ENCODE results near the gene PTPN11. TPM values are rescaled to one million over a fixed set of nuclear protein-coding genes. Genes with fewer than 3 reads are reported as not detected.
A peak's percentile ranks its signal among the peaks of the same experiment; 100 is the strongest.
"Not testable (repeated sequence)": the region's sequence is repeated elsewhere in the genome, so short reads cannot be mapped to it uniquely, and the experiment has no call there.

The PTPN11 gene
- total and polyA plus RNA-seq, 2 experiments from 2014 or later, result 78.0 to 89.5 TPM

- Histone ChIP-seq H2AFZ (no peak overlapping the region), H3K4me3 (no peak overlapping the region), H3K9ac (no peak overlapping the region), H4K20me1 (ENCODE audit: insufficient read depth) (peaks cover 22% of the 10 kb centered on the region), H3K4me2 (ENCODE audit: unreplicated experiment) (no peak overlapping the region), H3K27ac (no peak overlapping the region), H3K27me3 (replicated peaks; ENCODE audit: insufficient read depth) (no peaks in the 10 kb centered on the region), H3F3A (ENCODE audit: insufficient read depth) (no peaks in the 10 kb centered on the region), H3K9me3 (ENCODE audit: low read depth) (no peaks in the 10 kb centered on the region), H3K4me1 (ENCODE audit: insufficient read depth) (no peaks in the 10 kb centered on the region), H3K9me2 (ENCODE audit: insufficient read depth) (no peaks in the 10 kb centered on the region), H3K79me2 (ENCODE audit: insufficient read depth) (peaks cover 100% of the 10 kb centered on the region), H3K36me3 (ENCODE audit: low read depth) (no peaks in the 10 kb centered on the region)
- 69 to 75% methylated on average over 5 of the region's 5 CpGs for WGBS, 2 experiments (ENCODE audit: low coverage in 1 of 2, low lambda C conversion rate in 2 of 2, missing lambda C conversion rate in 2 of 2)
- TF ChIP-seq EZH2 (IDR thresholded peaks at IDR 0.05; ENCODE audit: insufficient read depth, poor library complexity, severe bottlenecking) (no peak), EZH2phosphoT487 (IDR thresholded peaks at IDR 0.05; ENCODE audit: insufficient read depth, low read depth) (no peak)
- in situ Hi-C loops (cut with MboI), result no loop called here
- no peak for DNase-seq
Observed at GRCh38 chr12:112430929-112431328, 12.2 kb downstream of the PTPN11 start.

- Histone ChIP-seq H3K9me2 (ENCODE audit: insufficient read depth) (no peaks in the 10 kb centered on the region), H3K9ac (no peak overlapping the region), H3K4me3 (no peak overlapping the region), H3K4me2 (ENCODE audit: unreplicated experiment) (no peak overlapping the region), H3K9me3 (ENCODE audit: low read depth) (no peaks in the 10 kb centered on the region), H4K20me1 (ENCODE audit: insufficient read depth) (peaks cover 26% of the 10 kb centered on the region), H3K4me1 (ENCODE audit: insufficient read depth) (no peaks in the 10 kb centered on the region), H3K36me3 (ENCODE audit: low read depth) (no peaks in the 10 kb centered on the region), H3K27ac (no peak overlapping the region), H2AFZ (no peak overlapping the region), H3K79me2 (ENCODE audit: insufficient read depth) (peaks cover 100% of the 10 kb centered on the region), H3F3A (ENCODE audit: insufficient read depth) (no peaks in the 10 kb centered on the region), H3K27me3 (replicated peaks; ENCODE audit: insufficient read depth) (no peaks in the 10 kb centered on the region)
- in situ Hi-C loops (cut with MboI), result no loop called here
- WGBS, 2 experiments (ENCODE audit: low coverage in 1 of 2, low lambda C conversion rate in 2 of 2, missing lambda C conversion rate in 2 of 2), result 69 to 71% methylated on average over 3 of the region's 3 CpGs
- TF ChIP-seq EZH2 (IDR thresholded peaks at IDR 0.05; ENCODE audit: insufficient read depth, poor library complexity, severe bottlenecking) (no peak), EZH2phosphoT487 (IDR thresholded peaks at IDR 0.05; ENCODE audit: insufficient read depth, low read depth) (no peak)
- DNase-seq, result no peak
Observed at GRCh38 chr12:112431965-112432364, 13.2 kb downstream of the PTPN11 start.

DNA sequence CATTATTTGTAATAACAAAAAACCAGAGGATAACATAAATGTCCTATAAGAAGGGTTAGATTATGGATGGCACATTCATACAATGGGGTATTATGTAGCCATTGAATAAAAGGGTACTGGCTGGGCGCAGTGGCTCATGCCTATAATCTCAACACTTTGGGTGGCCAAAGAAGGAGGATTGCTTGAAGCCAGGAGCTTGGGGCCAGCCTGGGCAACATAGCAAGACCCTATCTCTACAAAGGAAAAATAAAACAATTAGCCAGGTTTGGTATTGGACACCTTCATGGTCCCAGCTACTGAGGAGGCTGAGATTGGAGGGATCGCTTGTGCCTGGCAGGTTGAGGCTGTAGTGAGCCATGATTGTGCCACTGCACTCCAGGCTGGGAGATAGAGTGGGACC, 14.8 kb downstream of the PTPN11 start:
- H3K79me2 ChIP-seq (ENCODE audit: insufficient read depth), result peaks cover 100% of the 10 kb centered on the region
- H3K27ac ChIP-seq, result no peak overlapping the region
- no peak overlapping the region for H3K4me2 ChIP-seq (ENCODE audit: unreplicated experiment)
- no peak overlapping the region for H2AFZ ChIP-seq
- no peaks in the 10 kb centered on the region for H3K9me3 ChIP-seq (ENCODE audit: low read depth)
- no peaks in the 10 kb centered on the region for H3K36me3 ChIP-seq (ENCODE audit: low read depth)
- TF ChIP-seq EZH2phosphoT487 (IDR thresholded peaks at IDR 0.05; ENCODE audit: insufficient read depth, low read depth) (no peak), EZH2 (IDR thresholded peaks at IDR 0.05; ENCODE audit: insufficient read depth, poor library complexity, severe bottlenecking) (no peak)
- no peaks in the 10 kb centered on the region for H3F3A ChIP-seq (ENCODE audit: insufficient read depth)
- no peaks in the 10 kb centered on the region for H3K4me1 ChIP-seq (ENCODE audit: insufficient read depth)
- H3K27me3 ChIP-seq (replicated peaks; ENCODE audit: insufficient read depth), result no peaks in the 10 kb centered on the region
- H3K9ac ChIP-seq, result no peak overlapping the region
- no peaks in the 10 kb centered on the region for H3K9me2 ChIP-seq (ENCODE audit: insufficient read depth)
- peaks cover 20% of the 10 kb centered on the region; the same call in 1 of the 2 replicates for H4K20me1 ChIP-seq (ENCODE audit: insufficient read depth)
- in situ Hi-C loops (cut with MboI), result no loop called here
- H3K4me3 ChIP-seq, result no peak overlapping the region
- 98 to 100% methylated on average over 2 of the region's 2 CpGs for WGBS, 2 experiments (ENCODE audit: low coverage in 1 of 2, low lambda C conversion rate in 2 of 2, missing lambda C conversion rate in 2 of 2)
- no peak for DNase-seq

DNA sequence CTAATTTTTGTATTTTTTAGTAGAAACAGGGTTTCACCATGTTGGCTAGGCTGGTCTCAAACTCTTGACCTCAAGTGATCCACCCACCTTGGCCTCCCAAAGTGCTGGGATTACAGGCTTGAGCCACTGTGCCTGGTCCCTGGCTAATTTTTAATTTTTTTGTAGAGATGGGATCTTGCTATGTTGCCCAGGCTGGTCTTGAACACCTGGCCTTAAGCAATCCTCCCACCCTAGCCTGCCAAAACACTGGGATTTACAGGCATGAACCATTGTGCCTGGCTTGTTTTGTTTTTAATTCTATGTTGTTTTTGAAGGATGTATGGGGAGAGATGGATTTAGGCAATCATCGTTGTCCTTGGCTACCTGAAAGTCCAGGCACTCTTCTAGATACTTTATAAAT, 19.9 kb downstream of the PTPN11 start:
- H3K27me3 ChIP-seq (replicated peaks; ENCODE audit: insufficient read depth); H3K9me3 ChIP-seq (ENCODE audit: low read depth); H3K4me3 ChIP-seq; H3K4me2 ChIP-seq (ENCODE audit: unreplicated experiment); H3K4me1 ChIP-seq (ENCODE audit: insufficient read depth); in situ Hi-C loops (cut with MboI); H2AFZ ChIP-seq; DNase-seq; H3K9me2 ChIP-seq (ENCODE audit: insufficient read depth); H3F3A ChIP-seq (ENCODE audit: insufficient read depth); H3K9ac ChIP-seq; H3K27ac ChIP-seq; H3K36me3 ChIP-seq (ENCODE audit: low read depth); H4K20me1 ChIP-seq (ENCODE audit: insufficient read depth): not testable (repeated sequence)
- H3K79me2 ChIP-seq (ENCODE audit: insufficient read depth), result peaks cover 100% of the 10 kb centered on the region
- 100% methylated on average over 1 of the region's 1 CpG for WGBS, 2 experiments (ENCODE audit: low coverage in 1 of 2, low lambda C conversion rate in 2 of 2, missing lambda C conversion rate in 2 of 2)

GRCh38 chr12:112439769-112440168, 21.0 kb downstream of the PTPN11 start:
- Histone ChIP-seq H3K9me2 (ENCODE audit: insufficient read depth) (no peaks in the 10 kb centered on the region), H3K4me1 (ENCODE audit: insufficient read depth) (no peaks in the 10 kb centered on the region), H3K4me2 (ENCODE audit: unreplicated experiment) (no peak overlapping the region), H3F3A (ENCODE audit: insufficient read depth) (no peaks in the 10 kb centered on the region), H3K79me2 (ENCODE audit: insufficient read depth) (peaks cover 100% of the 10 kb centered on the region), H3K4me3 (no peak overlapping the region), H3K9me3 (ENCODE audit: low read depth) (no peaks in the 10 kb centered on the region), H3K36me3 (ENCODE audit: low read depth) (no peaks in the 10 kb centered on the region), H3K27me3 (replicated peaks; ENCODE audit: insufficient read depth) (no peaks in the 10 kb centered on the region), H2AFZ (no peak overlapping the region), H3K9ac (no peak overlapping the region), H4K20me1 (ENCODE audit: insufficient read depth) (0 out of 2 replicates have a peak, but pooled peaks cover 4% of the 10 kb centered on the region), H3K27ac (no peak overlapping the region)
- in situ Hi-C loops (cut with MboI), result no loop called here
- TF ChIP-seq EZH2 (IDR thresholded peaks at IDR 0.05; ENCODE audit: insufficient read depth, poor library complexity, severe bottlenecking) (no peak), EZH2phosphoT487 (IDR thresholded peaks at IDR 0.05; ENCODE audit: insufficient read depth, low read depth) (no peak)
- no peak for DNase-seq

- in situ Hi-C loops (cut with MboI), result not testable (repeated sequence)
Observed at GRCh38 chr12:112440653-112441052, 21.9 kb downstream of the PTPN11 start.

More at GRCh38 chr12:112440653-112441052, 21.9 kb downstream of the PTPN11 start:
- H3K27me3 ChIP-seq (replicated peaks; ENCODE audit: insufficient read depth); H3K9me2 ChIP-seq (ENCODE audit: insufficient read depth); H3K9me3 ChIP-seq (ENCODE audit: low read depth); H3F3A ChIP-seq (ENCODE audit: insufficient read depth); H3K27ac ChIP-seq; H3K9ac ChIP-seq; H2AFZ ChIP-seq; H3K4me2 ChIP-seq (ENCODE audit: unreplicated experiment); H3K4me1 ChIP-seq (ENCODE audit: insufficient read depth); H4K20me1 ChIP-seq (ENCODE audit: insufficient read depth); H3K36me3 ChIP-seq (ENCODE audit: low read depth); H3K4me3 ChIP-seq: not testable (repeated sequence)
- DNase-seq, result peak; percentile 17
- H3K79me2 ChIP-seq (ENCODE audit: insufficient read depth), result peaks cover 100% of the 10 kb centered on the region
- 95 to 98% methylated on average over 9 of the region's 9 CpGs for WGBS, 2 experiments (ENCODE audit: low coverage in 1 of 2, low lambda C conversion rate in 2 of 2, missing lambda C conversion rate in 2 of 2)
